ENCODE measurements around the gene ECI1. TPM values are rescaled to one million over a fixed set of nuclear protein-coding genes. Genes with fewer than 3 reads are reported as not detected.

Gene ECI1
- total RNA-seq, 1 experiment from 2014 or later, result 71.7 TPM

- Histone ChIP-seq H3K4me1 (ENCODE audit: insufficient read depth, low read length) (peaks cover 13% of the 10 kb centered on the region), H4K20me1 (ENCODE audit: low read length) (peaks cover 12% of the 10 kb centered on the region), H3K4me2 (ENCODE audit: low read length) (peak overlapping the region; percentile 100), H3K27ac (ENCODE audit: low read length) (0 out of 2 replicates have a peak overlapping the region, but pooled peaks have one; percentile 23), H3K4me3 (ENCODE audit: low read length) (peak overlapping the region; percentile 92), H2AFZ (ENCODE audit: low read length) (no peak overlapping the region), H3K36me3 (ENCODE audit: low read depth, low read length) (no peaks in the 10 kb centered on the region), H3K79me2 (ENCODE audit: low read length) (peaks cover 27% of the 10 kb centered on the region), H3F3A (ENCODE audit: low read length, unreplicated experiment) (no peaks in the 10 kb centered on the region), H3K27me3 (ENCODE audit: low read length) (no peaks in the 10 kb centered on the region), H3K9me2 (replicated peaks; ENCODE audit: low read length) (no peaks in the 10 kb centered on the region), H3K9me3 (ENCODE audit: low read length) (no peaks in the 10 kb centered on the region), H3K9ac (ENCODE audit: low read length) (peak overlapping the region; percentile 80)
- POLR2A ChIA-PET (ENCODE audit: unreplicated experiment), result interaction anchor here (1.0 kb wide), 1 partner anchor 38 kb away, joined by 7 read pairs; the partner anchor contains the start of gene ECI1
- ATAC-seq, result no peak
- TF ChIP-seq CTCF (conservative IDR thresholded peaks at IDR 0.05; ENCODE audit: low read depth, low read length) (no peak), EZH2 (IDR thresholded peaks at IDR 0.05; ENCODE audit: low read length, unreplicated experiment) (no peak)
- no peak for DNase-seq
- intact Hi-C loops (cut with micrococcal nuclease), result loop anchor here (2.0 kb wide), 1 partner anchor 59 kb away; the partner anchor contains the start of gene TRAF7
- CTCF ChIA-PET, result interaction anchor here (0.5 to 0.8 kb wide), 2 partner anchors 12 to 429 kb away, joined by 3 read pairs; no protein-coding TSS in a partner anchor
- no TSS peak for BruUV-seq (replicated peaks)
These were observed 37.3 kb downstream of the ECI1 start for GRCh38 chr16:2213817-2214718.

GRCh38 chr16:2212362-2213324 lies 38.7 kb downstream of the ECI1 start:
- ATAC-seq, result peak; percentile 34
- CTCF ChIA-PET, result no interaction called here
- Histone ChIP-seq H3K9ac (ENCODE audit: low read length) (peak overlapping the region; percentile 70), H3K36me3 (ENCODE audit: low read depth, low read length) (no peaks in the 10 kb centered on the region), H3F3A (ENCODE audit: low read length, unreplicated experiment) (no peaks in the 10 kb centered on the region), H3K79me2 (ENCODE audit: low read length) (peaks cover 32% of the 10 kb centered on the region), H3K9me3 (ENCODE audit: low read length) (no peaks in the 10 kb centered on the region), H3K4me2 (ENCODE audit: low read length) (peak overlapping the region; percentile 100), H4K20me1 (ENCODE audit: low read length) (peaks cover 12% of the 10 kb centered on the region), H3K4me3 (ENCODE audit: low read length) (peak overlapping the region; percentile 92), H3K9me2 (replicated peaks; ENCODE audit: low read length) (no peaks in the 10 kb centered on the region), H3K4me1 (ENCODE audit: insufficient read depth, low read length) (peaks cover 13% of the 10 kb centered on the region), H3K27me3 (ENCODE audit: low read length) (no peaks in the 10 kb centered on the region), H3K27ac (ENCODE audit: low read length) (peak overlapping the region; percentile 40; the same call in 1 of the 2 replicates), H2AFZ (ENCODE audit: low read length) (no peak overlapping the region)
- DNase-seq, result peak; percentile 76
- intact Hi-C loops (cut with micrococcal nuclease), result no loop called here
- TF ChIP-seq EZH2 (IDR thresholded peaks at IDR 0.05; ENCODE audit: low read length, unreplicated experiment), result no peak
- no peak for TF ChIP-seq EZH2phosphoT487 (IDR thresholded peaks at IDR 0.05; ENCODE audit: borderline replicate concordance, low read length)
- TF ChIP-seq CTCF (conservative IDR thresholded peaks at IDR 0.05; ENCODE audit: low read depth, low read length), result no peak
- BruUV-seq (replicated peaks), result TSS peak; percentile 52
- POLR2A ChIA-PET (ENCODE audit: unreplicated experiment), result no interaction called here
